Hepatocyte (in vitro differentiated cells): Measurements from ENCODE around the gene TFAP2B. TPM values are rescaled to one million over a fixed set of nuclear protein-coding genes. Genes with fewer than 3 reads are reported as not detected.

Experiments
- DNase-seq: peaks from one replicate; pipeline ENCODE4 v3.0.0-alpha.2; 2016; ENCODE audit warnings: low spot score
- H2AFZ ChIP-seq: fragments of 200-600 bp; sonication (generic); 2 replicates; pipeline ENCODE4 v1.6.0; 2016; ENCODE audit warnings: antibody characterized with exemption, mild to moderate bottlenecking
- H3K27ac ChIP-seq: fragments of 200-600 bp; sonication (generic); 2 replicates; pipeline ENCODE4 v1.5.1; 2016; ENCODE audit warnings: mild to moderate bottlenecking
- H3K27me3 ChIP-seq: fragments of 200-600 bp; sonication (generic); 2 replicates; pipeline ENCODE4 v1.6.1; 2016
- H3K36me3 ChIP-seq: fragments of 200-600 bp; sonication (generic); replicated peaks from 2 replicates; pipeline ENCODE4 v1.5.1; 2016; ENCODE audit warnings: low read depth; ENCODE audit not compliant: insufficient read depth
- H3K4me1 ChIP-seq: fragments of 200-600 bp; sonication (generic); 2 replicates; pipeline ENCODE4 v1.5.1; 2016; ENCODE audit warnings: mild to moderate bottlenecking, moderate library complexity; ENCODE audit not compliant: insufficient read depth
- H3K4me2 ChIP-seq: fragments of 200-600 bp; sonication (generic); 2 replicates; pipeline ENCODE4 v1.6.0; 2016
- H3K4me3 ChIP-seq: fragments of 200-600 bp; sonication (generic); 2 replicates; pipeline ENCODE4 v1.5.1; 2016; ENCODE audit warnings: mild to moderate bottlenecking
- H3K79me2 ChIP-seq: fragments of 200-600 bp; sonication (generic); 2 replicates; pipeline ENCODE4 v1.6.0; 2017; ENCODE audit warnings: mild to moderate bottlenecking
- H3K9me2 ChIP-seq: fragments of 200-600 bp; sonication (generic); replicated peaks from 2 replicates; pipeline ENCODE4 v1.6.0; 2017; ENCODE audit warnings: mild to moderate bottlenecking; ENCODE audit not compliant: insufficient read depth
- H3K9me3 ChIP-seq: fragments of 200-600 bp; sonication (generic); 2 replicates; pipeline ENCODE4 v1.5.1; 2016; ENCODE audit warnings: low read depth, mild to moderate bottlenecking
- H4K20me1 ChIP-seq: fragments of 200-600 bp; sonication (generic); 2 replicates; pipeline ENCODE4 v1.6.0; 2016; ENCODE audit warnings: mild to moderate bottlenecking; ENCODE audit not compliant: insufficient read depth, poor library complexity, severe bottlenecking
- EZH2 ChIP-seq: fragments of 200-600 bp; sonication (generic); IDR thresholded peaks from 2 replicates; pipeline ENCODE4 v1.6.1; 2016; ENCODE audit warnings: antibody characterized with exemption, mild to moderate bottlenecking, borderline replicate concordance
- EZH2phosphoT487 ChIP-seq: fragments of 200-600 bp; sonication (generic); IDR thresholded peaks from one replicate; pipeline ENCODE4 v1.6.1; 2018; ENCODE audit warnings: antibody characterized with exemption, mild to moderate bottlenecking, low read depth, moderate library complexity; ENCODE audit not compliant: unreplicated experiment, severe bottlenecking
- WGBS: methylation state at CpG from one replicate; pipeline ENCODE4 v1.1.6; 2016; ENCODE audit warnings: low lambda C conversion rate; ENCODE audit errors: missing lambda C conversion rate; 5-methylcytosine and 5-hydroxymethylcytosine counted together
- polyA plus RNA-seq: library from polyadenylated mRNA; unstranded; fragments of >200 nt; fragmentation: Nextera tagmentation; extraction: Ambion mirVana; gene quantifications from 2 replicates; pipeline ENCODE4 v1.2.1, GENCODE V29; 2016
- total RNA-seq: library from RNA; depleted of rRNA; stranded (reverse); fragments of >200 nt; gene quantifications from 2 replicates; pipeline ENCODE4 v1.2.3, GENCODE V29; 2014
- TF ChIP-seq, protein P1 (sequence below): fragments of 200-600 bp; sonication (generic); IDR thresholded peaks from 2 replicates; pipeline ENCODE4 v1.5.1; 2016; ENCODE audit warnings: antibody characterized with exemption, mild to moderate bottlenecking; ENCODE audit not compliant: poor library complexity

TFAP2B gene
- total and polyA plus RNA-seq, 2 experiments from 2014 or later, result 0.73 to 1.3 TPM

DNA sequence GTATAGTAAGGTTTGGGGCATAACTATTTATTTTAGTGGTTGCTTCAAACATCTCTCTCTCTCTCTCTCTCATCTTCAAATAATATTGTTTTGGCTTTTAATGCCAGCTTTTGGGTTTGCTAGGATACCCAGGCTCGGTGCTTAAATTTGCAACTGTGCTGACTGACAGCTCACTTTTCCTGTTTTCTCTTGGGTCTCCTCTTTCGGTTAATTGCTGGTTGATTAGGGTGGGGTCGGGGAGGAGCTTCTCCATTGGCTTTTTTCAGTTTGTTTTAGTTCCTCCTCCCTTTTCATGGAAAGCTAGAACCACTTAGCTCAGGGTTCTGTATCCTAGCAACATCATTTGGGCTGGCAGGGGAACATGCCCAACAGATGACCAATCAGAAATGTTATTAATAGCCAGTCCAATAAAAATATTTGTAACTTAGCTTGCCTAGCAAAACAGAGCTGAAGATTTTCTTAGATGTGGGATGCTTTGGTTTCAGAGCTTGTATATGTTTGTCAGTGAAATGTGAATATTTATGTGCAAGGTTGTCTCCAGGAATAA lies 11.3 kb downstream of the TFAP2B start:
- no peaks in the 10 kb centered on the region for H3K4me1 ChIP-seq

DNA sequence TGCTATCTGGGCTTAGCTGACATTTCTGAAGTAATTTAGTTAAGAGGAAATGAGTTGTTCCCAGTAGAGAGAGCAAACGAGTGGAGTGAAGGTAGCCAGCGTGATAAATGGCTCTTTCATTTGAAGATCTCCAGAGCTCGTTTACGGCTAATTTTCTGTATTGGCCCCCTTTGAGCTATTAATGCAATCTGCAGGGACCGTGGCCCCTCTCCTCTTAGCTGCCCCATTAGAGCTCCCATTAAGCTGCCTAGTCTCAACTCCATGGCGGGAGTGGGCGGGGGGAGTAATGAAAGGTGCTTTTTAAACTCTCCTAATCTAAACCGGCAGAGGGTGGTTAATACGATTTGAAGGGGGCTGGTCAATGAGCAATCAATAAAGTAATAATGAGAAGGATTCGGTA lies 12.5 kb downstream of the TFAP2B start:
- H3K4me1 ChIP-seq, result no peaks in the 10 kb centered on the region
- no peaks in the 10 kb centered on the region for H3K36me3 ChIP-seq
- no peaks in the 10 kb centered on the region for H3K9me2 ChIP-seq
- no peak overlapping the region for H3K4me2 ChIP-seq
- H3K27me3 ChIP-seq, result peaks cover 98% of the 10 kb centered on the region
- WGBS, result 10% methylated on average over 10 of the region's 10 CpGs
- H3K4me3 ChIP-seq, result no peak overlapping the region
- no peak for TF ChIP-seq EZH2phosphoT487
- TF ChIP-seq, protein P1, sequence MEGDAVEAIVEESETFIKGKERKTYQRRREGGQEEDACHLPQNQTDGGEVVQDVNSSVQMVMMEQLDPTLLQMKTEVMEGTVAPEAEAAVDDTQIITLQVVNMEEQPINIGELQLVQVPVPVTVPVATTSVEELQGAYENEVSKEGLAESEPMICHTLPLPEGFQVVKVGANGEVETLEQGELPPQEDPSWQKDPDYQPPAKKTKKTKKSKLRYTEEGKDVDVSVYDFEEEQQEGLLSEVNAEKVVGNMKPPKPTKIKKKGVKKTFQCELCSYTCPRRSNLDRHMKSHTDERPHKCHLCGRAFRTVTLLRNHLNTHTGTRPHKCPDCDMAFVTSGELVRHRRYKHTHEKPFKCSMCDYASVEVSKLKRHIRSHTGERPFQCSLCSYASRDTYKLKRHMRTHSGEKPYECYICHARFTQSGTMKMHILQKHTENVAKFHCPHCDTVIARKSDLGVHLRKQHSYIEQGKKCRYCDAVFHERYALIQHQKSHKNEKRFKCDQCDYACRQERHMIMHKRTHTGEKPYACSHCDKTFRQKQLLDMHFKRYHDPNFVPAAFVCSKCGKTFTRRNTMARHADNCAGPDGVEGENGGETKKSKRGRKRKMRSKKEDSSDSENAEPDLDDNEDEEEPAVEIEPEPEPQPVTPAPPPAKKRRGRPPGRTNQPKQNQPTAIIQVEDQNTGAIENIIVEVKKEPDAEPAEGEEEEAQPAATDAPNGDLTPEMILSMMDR, result no peak
- no peak for TF ChIP-seq EZH2
- no peak overlapping the region for H2AFZ ChIP-seq
- no peak overlapping the region for H3K27ac ChIP-seq
- no peaks in the 10 kb centered on the region for H4K20me1 ChIP-seq
- no peaks in the 10 kb centered on the region for H3K9me3 ChIP-seq
- no peak for DNase-seq
- H3K79me2 ChIP-seq, result no peaks in the 10 kb centered on the region

More for the DNA sequence above, 11.3 kb downstream of the TFAP2B start:
- TF ChIP-seq, protein P1, result no peak
- no peak for TF ChIP-seq EZH2phosphoT487
- TF ChIP-seq EZH2, result no peak
- WGBS, result 9% methylated on average over 3 of the region's 3 CpGs
- H3K27me3 ChIP-seq, result peaks cover 98% of the 10 kb centered on the region
- no peak overlapping the region for H3K27ac ChIP-seq
- no peaks in the 10 kb centered on the region for H3K9me3 ChIP-seq
- H3K79me2 ChIP-seq, result no peaks in the 10 kb centered on the region
- no peak overlapping the region for H3K4me3 ChIP-seq
- H3K9me2 ChIP-seq, result no peaks in the 10 kb centered on the region
- H2AFZ ChIP-seq, result no peak overlapping the region
- DNase-seq, result no peak
- H4K20me1 ChIP-seq, result no peaks in the 10 kb centered on the region
- no peaks in the 10 kb centered on the region for H3K36me3 ChIP-seq
- H3K4me2 ChIP-seq, result no peak overlapping the region

DNA sequence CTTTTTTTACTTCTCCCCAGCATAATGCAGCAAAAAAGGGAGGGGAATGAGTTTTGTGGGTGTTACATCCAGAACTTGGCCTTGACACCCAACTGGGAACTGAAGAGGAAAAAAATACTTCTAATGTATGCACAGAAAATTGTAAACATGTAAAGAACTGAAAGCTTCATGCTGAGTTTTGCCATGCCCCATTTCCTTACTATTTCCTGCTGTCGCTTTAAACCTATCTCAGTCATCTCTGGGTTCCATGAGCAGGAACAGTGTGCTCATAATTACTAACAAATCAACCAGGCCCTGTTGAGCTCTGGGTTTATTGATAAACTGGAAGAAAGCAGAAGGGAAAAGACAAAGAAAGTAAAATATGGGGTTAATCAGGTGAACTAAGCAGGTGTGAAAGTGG lies 14.2 kb downstream of the TFAP2B start:
- Histone ChIP-seq H3K36me3 (no peaks in the 10 kb centered on the region), H3K4me3 (no peak overlapping the region), H3K9me3 (no peaks in the 10 kb centered on the region), H3K27me3 (peaks cover 98% of the 10 kb centered on the region), H2AFZ (no peak overlapping the region), H4K20me1 (no peaks in the 10 kb centered on the region), H3K79me2 (no peaks in the 10 kb centered on the region), H3K27ac (no peak overlapping the region), H3K4me1 (no peaks in the 10 kb centered on the region), H3K9me2 (no peaks in the 10 kb centered on the region), H3K4me2 (no peak overlapping the region)
- DNase-seq, result no peak
- no peak for TF ChIP-seq EZH2phosphoT487
- TF ChIP-seq EZH2, result no peak
- TF ChIP-seq, protein P1, result no peak
- WGBS, result 68% methylated on average over 1 of the region's 1 CpG
